HepG2 (cell line): Measurements from ENCODE around the gene PARP6. TPM values are rescaled to one million over a fixed set of nuclear protein-coding genes. Genes with fewer than 3 reads are reported as not detected.

Source experiments
- CBX2 ChIP-seq, 2 experiments: fragments of 200-600 bp in 1 of 2; sonication (generic); formaldehyde crosslinking in 1 of 2; IDR thresholded peaks; 2 replicates each; pipeline versions ENCODE4 v1.7.0 to v1.8.1; 2018 to 2022; ENCODE audit warnings: low read depth in 2 of 2, low read length in 1 of 2, mild to moderate bottlenecking in 1 of 2, missing genetic modification reagents in 1 of 2
- GABPA ChIP-seq, 2 experiments: IDR thresholded peaks; 2 replicates each; pipeline ENCODE4 v1.6.1; 2011 to 2016; ENCODE audit warnings: low read depth in 2 of 2, low read length in 1 of 2, missing biosample characterization in 1 of 2, missing genetic modification characterization in 1 of 2
- GPN1 ChIP-seq: sonication (generic); formaldehyde crosslinking; IDR thresholded peaks from 2 replicates; pipeline ENCODE4 v1.5.1; 2020; ENCODE audit warnings: missing genetic modification reagents, borderline replicate concordance
- MYNN ChIP-seq: sonication (generic); formaldehyde crosslinking; IDR thresholded peaks from 2 replicates; pipeline ENCODE4 v1.4.0; 2020; ENCODE audit warnings: mild to moderate bottlenecking, low read depth, missing genetic modification reagents
- NPAS2 ChIP-seq: sonication (generic); formaldehyde crosslinking; IDR thresholded peaks from 2 replicates; pipeline ENCODE4 v1.8.0; 2022; ENCODE audit warnings: mild to moderate bottlenecking, missing genetic modification reagents, borderline replicate concordance
- RBAK ChIP-seq: sonication (generic); formaldehyde crosslinking; IDR thresholded peaks from 2 replicates; pipeline ENCODE4 v1.5.1; 2020; ENCODE audit warnings: mild to moderate bottlenecking, missing genetic modification reagents
- RORA ChIP-seq: sonication (generic); formaldehyde crosslinking; IDR thresholded peaks from 2 replicates; pipeline ENCODE4 v1.5.0; 2020; ENCODE audit warnings: mild to moderate bottlenecking, missing genetic modification reagents, moderate library complexity
- ZNF232 ChIP-seq: sonication (generic); formaldehyde crosslinking; IDR thresholded peaks from 2 replicates; pipeline ENCODE4 v1.4.0; 2020; ENCODE audit warnings: missing genetic modification reagents, borderline replicate concordance
- ZNF44 ChIP-seq: sonication (generic); formaldehyde crosslinking; IDR thresholded peaks from 2 replicates; pipeline ENCODE4 v1.5.1; 2020; ENCODE audit warnings: mild to moderate bottlenecking, missing genetic modification reagents
- ZNF460 ChIP-seq: sonication (generic); formaldehyde crosslinking; IDR thresholded peaks from 2 replicates; pipeline ENCODE4 v1.5.1; 2020; ENCODE audit warnings: missing genetic modification reagents, mild to moderate bottlenecking, borderline replicate concordance
- ZNF607 ChIP-seq: sonication (generic); formaldehyde crosslinking; IDR thresholded peaks from 2 replicates; pipeline ENCODE4 v1.5.1; 2020; ENCODE audit warnings: missing genetic modification reagents, mild to moderate bottlenecking, borderline replicate concordance
- polyA plus RNA-seq, 8 experiments: library from polyadenylated mRNA; depleted of rRNA in 3 of 8; stranded (reverse) in 7 of 8; unstranded in 1 of 8; fragments of >200 nt; fragmentation: Illumina TruSeq in 4 of 8; extraction: Trizol in 4 of 8; gene quantifications; 2 replicates each; pipeline versions ENCODE4 v1.2.1 to v1.2.3, GENCODE V29; 2011 to 2016; ENCODE audit warnings: low read depth in 4 of 8, missing spikeins in 1 of 8, mixed read lengths in 1 of 8; ENCODE audit not compliant: insufficient read depth in 1 of 8
- total RNA-seq, 5 experiments: library from RNA; depleted of rRNA; stranded (reverse); fragments of >200 nt; fragmentation: Illumina TruSeq; extraction: Trizol; gene quantifications; 2 replicates each; pipeline ENCODE4 v1.2.3, GENCODE V29; 2016; ENCODE audit warnings: low read depth in 1 of 5
- TF ChIP-seq, protein P1 (sequence below): sonication (generic); formaldehyde crosslinking; IDR thresholded peaks from 2 replicates; pipeline ENCODE4 v1.9.0; 2021; ENCODE audit warnings: missing genetic modification reagents, mild to moderate bottlenecking, borderline replicate concordance
- TF ChIP-seq, protein P2 (sequence below), 2 experiments: fragments of 450-650 bp in 1 of 2; sonication (generic) in 1 of 2; formaldehyde crosslinking; IDR thresholded peaks; 2 replicates each; pipeline versions ENCODE4 v1.5.0 to v1.8.0; 2020 to 2022; ENCODE audit warnings: mild to moderate bottlenecking in 1 of 2, missing genetic modification reagents in 1 of 2
- TF ChIP-seq, protein P3 (sequence below): IDR thresholded peaks from 2 replicates; pipeline ENCODE4 v1.6.1; 2016; ENCODE audit warnings: missing compliant biosample characterization, missing genetic modification reagents, borderline replicate concordance
- TF ChIP-seq, protein P4 (sequence below): sonication (generic); formaldehyde crosslinking; conservative IDR thresholded peaks from 2 replicates; pipeline ENCODE4 v1.4.0; 2020; ENCODE audit warnings: missing genetic modification reagents
- TF ChIP-seq, protein P5 (sequence below): sonication (generic); IDR thresholded peaks from 2 replicates; pipeline ENCODE4 v1.6.1; 2016; ENCODE audit warnings: low read depth, borderline replicate concordance
- TF ChIP-seq, protein P6 (sequence below): sonication (generic); formaldehyde crosslinking; IDR thresholded peaks from 2 replicates; pipeline ENCODE4 v1.4.0; 2020; ENCODE audit warnings: missing genetic modification reagents, borderline replicate concordance

Gene PARP6
- total and polyA plus RNA-seq, 2 of the 13 experiments (the other 11 are each of a cell fraction or from before 2014, with no cell fraction given), result 0.22 to 0.87 TPM

DNA sequence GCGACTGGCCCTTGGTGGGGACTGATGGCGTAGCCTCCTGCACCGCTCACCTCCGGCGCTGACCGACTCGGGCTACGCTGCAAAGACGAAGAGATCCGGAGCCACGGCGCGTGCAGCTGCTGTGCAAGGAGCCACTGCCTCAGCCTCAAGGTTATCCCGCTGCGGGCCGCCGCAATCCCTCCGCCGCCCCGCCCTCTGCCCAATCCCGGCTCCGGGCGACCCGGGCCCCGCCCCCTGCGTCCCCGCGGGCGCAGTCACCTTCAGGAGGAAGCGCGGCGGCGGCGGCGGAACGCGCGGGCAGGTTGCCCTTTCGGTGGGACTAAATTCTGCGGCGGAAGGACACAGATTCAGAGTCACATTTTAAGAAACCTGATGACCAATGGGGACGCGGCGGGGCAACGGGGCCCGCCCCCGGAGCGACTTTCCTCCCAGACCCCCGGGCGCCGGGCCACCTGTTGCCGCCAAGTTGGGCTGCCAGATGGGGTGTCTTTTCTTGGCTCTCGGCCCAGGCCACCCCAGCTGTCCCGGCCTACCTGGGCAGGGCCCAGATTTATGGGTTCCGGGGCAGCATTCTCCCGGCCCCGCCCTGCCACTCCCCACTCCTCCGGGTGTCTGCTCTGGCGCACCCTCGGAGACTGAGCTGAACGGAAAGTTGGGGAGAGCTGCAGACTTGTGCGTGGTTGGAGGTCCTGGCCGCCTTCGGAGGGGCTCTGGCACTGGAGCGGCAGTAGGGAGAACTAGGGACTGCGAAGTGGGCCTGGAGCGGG, 41.1 kb downstream of the PARP6 start, which contains the start of gene PKM (continued):
- no peak; the same call in 1 of the 2 replicates for TF ChIP-seq NPAS2
- TF ChIP-seq, protein P1, sequence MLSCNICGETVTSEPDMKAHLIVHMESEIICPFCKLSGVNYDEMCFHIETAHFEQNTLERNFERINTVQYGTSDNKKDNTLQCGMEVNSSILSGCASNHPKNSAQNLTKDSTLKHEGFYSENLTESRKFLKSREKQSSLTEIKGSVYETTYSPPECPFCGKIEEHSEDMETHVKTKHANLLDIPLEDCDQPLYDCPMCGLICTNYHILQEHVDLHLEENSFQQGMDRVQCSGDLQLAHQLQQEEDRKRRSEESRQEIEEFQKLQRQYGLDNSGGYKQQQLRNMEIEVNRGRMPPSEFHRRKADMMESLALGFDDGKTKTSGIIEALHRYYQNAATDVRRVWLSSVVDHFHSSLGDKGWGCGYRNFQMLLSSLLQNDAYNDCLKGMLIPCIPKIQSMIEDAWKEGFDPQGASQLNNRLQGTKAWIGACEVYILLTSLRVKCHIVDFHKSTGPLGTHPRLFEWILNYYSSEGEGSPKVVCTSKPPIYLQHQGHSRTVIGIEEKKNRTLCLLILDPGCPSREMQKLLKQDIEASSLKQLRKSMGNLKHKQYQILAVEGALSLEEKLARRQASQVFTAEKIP (CRISPR knock-in tag), result no peak
- no peak for TF ChIP-seq ZNF460 (CRISPR knock-in tag)
- no peak for TF ChIP-seq RBAK (CRISPR knock-in tag)
- TF ChIP-seq, protein P2, sequence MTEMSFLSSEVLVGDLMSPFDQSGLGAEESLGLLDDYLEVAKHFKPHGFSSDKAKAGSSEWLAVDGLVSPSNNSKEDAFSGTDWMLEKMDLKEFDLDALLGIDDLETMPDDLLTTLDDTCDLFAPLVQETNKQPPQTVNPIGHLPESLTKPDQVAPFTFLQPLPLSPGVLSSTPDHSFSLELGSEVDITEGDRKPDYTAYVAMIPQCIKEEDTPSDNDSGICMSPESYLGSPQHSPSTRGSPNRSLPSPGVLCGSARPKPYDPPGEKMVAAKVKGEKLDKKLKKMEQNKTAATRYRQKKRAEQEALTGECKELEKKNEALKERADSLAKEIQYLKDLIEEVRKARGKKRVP (CRISPR knock-in tag; IDR thresholded peaks at IDR 0.05), result peak in 1 of 2 experiments; percentile 64; a peak in 2 of 4 replicates
- TF ChIP-seq, protein P3, sequence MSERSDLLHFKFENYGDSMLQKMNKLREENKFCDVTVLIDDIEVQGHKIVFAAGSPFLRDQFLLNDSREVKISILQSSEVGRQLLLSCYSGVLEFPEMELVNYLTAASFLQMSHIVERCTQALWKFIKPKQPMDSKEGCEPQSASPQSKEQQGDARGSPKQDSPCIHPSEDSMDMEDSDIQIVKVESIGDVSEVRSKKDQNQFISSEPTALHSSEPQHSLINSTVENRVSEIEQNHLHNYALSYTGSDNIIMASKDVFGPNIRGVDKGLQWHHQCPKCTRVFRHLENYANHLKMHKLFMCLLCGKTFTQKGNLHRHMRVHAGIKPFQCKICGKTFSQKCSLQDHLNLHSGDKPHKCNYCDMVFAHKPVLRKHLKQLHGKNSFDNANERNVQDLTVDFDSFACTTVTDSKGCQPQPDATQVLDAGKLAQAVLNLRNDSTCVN (CRISPR knock-in tag), result peak; percentile 72; the same call in 1 of the 2 replicates
- no peak for TF ChIP-seq GPN1 (CRISPR knock-in tag)
- no peak for TF ChIP-seq GABPA (IDR thresholded peaks at IDR 0.05; ENCODE audit: low read depth, low read length)
- peak; percentile 41; the same call in 1 of the 2 replicates for TF ChIP-seq GABPA (CRISPR knock-in tag; IDR thresholded peaks at IDR 0.05; ENCODE audit: low read depth)
- TF ChIP-seq RORA (CRISPR knock-in tag), result no peak
- TF ChIP-seq ZNF44 (CRISPR knock-in tag), result peak; percentile 21; the same call in 1 of the 2 replicates
- TF ChIP-seq, protein P4, sequence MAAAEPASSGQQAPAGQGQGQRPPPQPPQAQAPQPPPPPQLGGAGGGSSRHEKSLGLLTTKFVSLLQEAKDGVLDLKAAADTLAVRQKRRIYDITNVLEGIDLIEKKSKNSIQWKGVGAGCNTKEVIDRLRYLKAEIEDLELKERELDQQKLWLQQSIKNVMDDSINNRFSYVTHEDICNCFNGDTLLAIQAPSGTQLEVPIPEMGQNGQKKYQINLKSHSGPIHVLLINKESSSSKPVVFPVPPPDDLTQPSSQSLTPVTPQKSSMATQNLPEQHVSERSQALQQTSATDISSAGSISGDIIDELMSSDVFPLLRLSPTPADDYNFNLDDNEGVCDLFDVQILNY (CRISPR knock-in tag), result no peak
- peak; percentile 87; the same call in 1 of the 2 replicates for TF ChIP-seq ZNF607 (CRISPR knock-in tag)
- TF ChIP-seq, protein P5, sequence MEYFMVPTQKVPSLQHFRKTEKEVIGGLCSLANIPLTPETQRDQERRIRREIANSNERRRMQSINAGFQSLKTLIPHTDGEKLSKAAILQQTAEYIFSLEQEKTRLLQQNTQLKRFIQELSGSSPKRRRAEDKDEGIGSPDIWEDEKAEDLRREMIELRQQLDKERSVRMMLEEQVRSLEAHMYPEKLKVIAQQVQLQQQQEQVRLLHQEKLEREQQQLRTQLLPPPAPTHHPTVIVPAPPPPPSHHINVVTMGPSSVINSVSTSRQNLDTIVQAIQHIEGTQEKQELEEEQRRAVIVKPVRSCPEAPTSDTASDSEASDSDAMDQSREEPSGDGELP, result peak; percentile 76
- peak; percentile 75; the same call in 1 of the 2 replicates for TF ChIP-seq ZNF232 (CRISPR knock-in tag)
- no peak for TF ChIP-seq CBX2 (IDR thresholded peaks at IDR 0.05; ENCODE audit: low read depth, low read length)
- TF ChIP-seq CBX2 (CRISPR knock-in tag; IDR thresholded peaks at IDR 0.05; ENCODE audit: low read depth), result peak; percentile 88
- TF ChIP-seq, protein P6, sequence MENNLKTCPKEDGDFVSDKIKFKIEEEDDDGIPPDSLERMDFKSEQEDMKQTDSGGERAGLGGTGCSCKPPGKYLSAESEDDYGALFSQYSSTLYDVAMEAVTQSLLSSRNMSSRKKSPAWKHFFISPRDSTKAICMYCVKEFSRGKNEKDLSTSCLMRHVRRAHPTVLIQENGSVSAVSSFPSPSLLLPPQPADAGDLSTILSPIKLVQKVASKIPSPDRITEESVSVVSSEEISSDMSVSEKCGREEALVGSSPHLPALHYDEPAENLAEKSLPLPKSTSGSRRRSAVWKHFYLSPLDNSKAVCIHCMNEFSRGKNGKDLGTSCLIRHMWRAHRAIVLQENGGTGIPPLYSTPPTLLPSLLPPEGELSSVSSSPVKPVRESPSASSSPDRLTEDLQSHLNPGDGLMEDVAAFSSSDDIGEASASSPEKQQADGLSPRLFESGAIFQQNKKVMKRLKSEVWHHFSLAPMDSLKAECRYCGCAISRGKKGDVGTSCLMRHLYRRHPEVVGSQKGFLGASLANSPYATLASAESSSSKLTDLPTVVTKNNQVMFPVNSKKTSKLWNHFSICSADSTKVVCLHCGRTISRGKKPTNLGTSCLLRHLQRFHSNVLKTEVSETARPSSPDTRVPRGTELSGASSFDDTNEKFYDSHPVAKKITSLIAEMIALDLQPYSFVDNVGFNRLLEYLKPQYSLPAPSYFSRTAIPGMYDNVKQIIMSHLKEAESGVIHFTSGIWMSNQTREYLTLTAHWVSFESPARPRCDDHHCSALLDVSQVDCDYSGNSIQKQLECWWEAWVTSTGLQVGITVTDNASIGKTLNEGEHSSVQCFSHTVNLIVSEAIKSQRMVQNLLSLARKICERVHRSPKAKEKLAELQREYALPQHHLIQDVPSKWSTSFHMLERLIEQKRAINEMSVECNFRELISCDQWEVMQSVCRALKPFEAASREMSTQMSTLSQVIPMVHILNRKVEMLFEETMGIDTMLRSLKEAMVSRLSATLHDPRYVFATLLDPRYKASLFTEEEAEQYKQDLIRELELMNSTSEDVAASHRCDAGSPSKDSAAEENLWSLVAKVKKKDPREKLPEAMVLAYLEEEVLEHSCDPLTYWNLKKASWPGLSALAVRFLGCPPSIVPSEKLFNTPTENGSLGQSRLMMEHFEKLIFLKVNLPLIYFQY (CRISPR knock-in tag), result peak; percentile 32; the same call in 1 of the 2 replicates
- TF ChIP-seq MYNN, result 0 out of 2 replicates have a peak, but pooled peaks have one; percentile 3
